Measurements from ENCODE around the gene ADCY10.
A peak's percentile ranks its signal among the peaks of the same experiment; 100 is the strongest.
"Not testable (repeated sequence)": the region's sequence is repeated elsewhere in the genome, so short reads cannot be mapped to it uniquely, and the experiment has no call there.

ADCY10 gene

GRCh38 chr1:167913895-167914496 lies at the start of gene ADCY10:
Gene ADCY10 (minus strand): TSS chr1:167914134. CDS start chr1:167905140, 8,994 bp downstream.
- peak in 2 of 56 donors; percentile 2 to 6 for DNase-seq

GRCh38 chr1:167957710-167958109 lies 43.8 kb upstream of the ADCY10 start:
- DNase-seq = no peak

GRCh38 chr1:167955915-167956314 lies 42.0 kb upstream of the ADCY10 start:
- DNase-seq = no peak

- DNase-seq = no peak
Measured at GRCh38 chr1:167950569-167950968, 36.6 kb upstream of the ADCY10 start.

GRCh38 chr1:167949785-167950184 lies 35.9 kb upstream of the ADCY10 start:
- DNase-seq = no peak

GRCh38 chr1:167947733-167948132 lies 33.8 kb upstream of the ADCY10 start:
- DNase-seq = no peak

- DNase-seq = no peak
Measured at GRCh38 chr1:167943541-167943940, 29.6 kb upstream of the ADCY10 start.

- DNase-seq = no peak
Measured at GRCh38 chr1:167940264-167940663, 26.3 kb upstream of the ADCY10 start.

GRCh38 chr1:167938080-167938636 lies 24.2 kb upstream of the ADCY10 start:
- no peak for DNase-seq

- no peak for DNase-seq
Measured at GRCh38 chr1:167937709-167938010, 23.7 kb upstream of the ADCY10 start.

- peak in 41 of 56 donors; percentile 15 to 67 (median 49) for DNase-seq
Measured at GRCh38 chr1:167936930-167937708, 23.2 kb upstream of the ADCY10 start, which contains the start of gene MPC2. Gene MPC2 (minus strand): TSS chr1:167937072. CDS start chr1:167935841, 1,231 bp downstream.

- peak; percentile 77 to 98 (median 95) for DNase-seq
Measured at GRCh38 chr1:167936068-167936929, 22.4 kb upstream of the ADCY10 start, which contains the start of gene DCAF6. Gene DCAF6 (plus strand): TSS chr1:167936683. CDS start chr1:167936912, 229 bp downstream.

- DNase-seq = peak in 16 of 56 donors; percentile 11 to 75 (median 47)
Measured at GRCh38 chr1:167935216-167936067, 21.5 kb upstream of the ADCY10 start.

- no peak for DNase-seq
Measured at GRCh38 chr1:167934426-167935215, 20.7 kb upstream of the ADCY10 start.

- no peak for DNase-seq
Measured at GRCh38 chr1:167933788-167934187, 19.9 kb upstream of the ADCY10 start.

- DNase-seq = no peak
Measured at GRCh38 chr1:167929725-167930124, 15.8 kb upstream of the ADCY10 start.

GRCh38 chr1:167928919-167929318 lies 15.0 kb upstream of the ADCY10 start:
- not testable (repeated sequence) for DNase-seq

- DNase-seq = no peak
Measured at GRCh38 chr1:167928457-167928852, 14.5 kb upstream of the ADCY10 start.

GRCh38 chr1:167927046-167927754 lies 13.3 kb upstream of the ADCY10 start:
- DNase-seq = no peak
